GM12892 (cell line): Measurements from ENCODE around the gene DAPK1.

ENCODE experiments used
- POLR2A ChIP-seq: IDR thresholded peaks from 2 replicates; pipeline ENCODE4 v1.6.1; 2011; ENCODE audit warnings: low read depth, low read length, control low read depth
- POLR2AphosphoS5 ChIP-seq: IDR thresholded peaks from 2 replicates; pipeline ENCODE4 v1.6.1; 2011; ENCODE audit warnings: low read depth, low read length, control low read depth
- TAF1 ChIP-seq: IDR thresholded peaks from 2 replicates; pipeline ENCODE4 v1.6.1; 2011; ENCODE audit warnings: low read depth, mild to moderate bottlenecking, control low read depth, low read length, borderline replicate concordance

- TF ChIP-seq POLR2AphosphoS5 (no peak), POLR2A (no peak), TAF1 (no peak)
Measured at GRCh38 chr9:87611776-87612175, 114.1 kb downstream of the DAPK1 start.
